Trophoblast cell (in vitro differentiated cells and primary cell): ENCODE measurements around the gene VSTM5.
"Not testable (repeated sequence)": the region's sequence is repeated elsewhere in the genome, so short reads cannot be mapped to it uniquely, and the experiment has no call there.

Source experiments
- DNase-seq, 2 donors: peaks; one replicate each; pipeline ENCODE4 v3.0.0-alpha.2; 2016
- H2AFZ ChIP-seq: 2 replicates; pipeline ENCODE4 v1.6.1; 2013; ENCODE audit warnings: low read length, moderate library complexity, mild to moderate bottlenecking; ENCODE audit not compliant: insufficient read depth, poor library complexity
- H2AK5ac ChIP-seq: 2 replicates; pipeline ENCODE4 v1.6.1; 2013; ENCODE audit warnings: mild to moderate bottlenecking, low read length
- H2BK120ac ChIP-seq: 2 replicates; pipeline ENCODE4 v1.6.1; 2013; ENCODE audit warnings: low read length, mild to moderate bottlenecking, moderate library complexity; ENCODE audit not compliant: insufficient read depth, poor library complexity
- H2BK12ac ChIP-seq: 2 replicates; pipeline ENCODE4 v1.6.1; 2013; ENCODE audit warnings: mild to moderate bottlenecking, low read length, moderate library complexity
- H2BK5ac ChIP-seq: 2 replicates; pipeline ENCODE4 v1.6.1; 2013; ENCODE audit warnings: low read length, low read depth, moderate library complexity, mild to moderate bottlenecking; ENCODE audit not compliant: poor library complexity
- H3K14ac ChIP-seq: 2 replicates; pipeline ENCODE4 v1.6.1; 2013; ENCODE audit warnings: mild to moderate bottlenecking, low read length
- H3K18ac ChIP-seq: 2 replicates; pipeline ENCODE4 v1.6.1; 2013; ENCODE audit warnings: mild to moderate bottlenecking, low read length
- H3K23ac ChIP-seq: 2 replicates; pipeline ENCODE4 v1.6.1; 2013; ENCODE audit warnings: low read length
- H3K27ac ChIP-seq: 2 replicates; pipeline ENCODE4 v1.5.1; 2013; ENCODE audit warnings: low read depth, mild to moderate bottlenecking, inconsistent platforms, low read length, moderate library complexity
- H3K27me3 ChIP-seq: 2 replicates; pipeline ENCODE4 v1.6.1; 2013; ENCODE audit warnings: inconsistent platforms, mild to moderate bottlenecking, low read length, moderate library complexity; ENCODE audit not compliant: insufficient read depth
- H3K36me3 ChIP-seq, 2 experiments: 1 replicate in 1 of 2; 2 replicates in 1 of 2; pipeline ENCODE4 v1.6.1; 2013; ENCODE audit warnings: low read length in 2 of 2, mild to moderate bottlenecking in 2 of 2, moderate library complexity in 1 of 2; ENCODE audit not compliant: insufficient read depth in 2 of 2, control insufficient read depth in 1 of 2
- H3K4ac ChIP-seq: 2 replicates; pipeline ENCODE4 v1.6.1; 2013; ENCODE audit warnings: low read depth, mild to moderate bottlenecking, low read length, moderate library complexity
- H3K4me1 ChIP-seq, 2 experiments: 1 replicate in 1 of 2; 2 replicates in 1 of 2; pipeline ENCODE4 v1.6.1; 2013; ENCODE audit warnings: low read length in 2 of 2, mild to moderate bottlenecking in 2 of 2, moderate library complexity in 1 of 2; ENCODE audit not compliant: insufficient read depth in 2 of 2, control insufficient read depth in 1 of 2
- H3K4me2 ChIP-seq: 2 replicates; pipeline ENCODE4 v1.6.1; 2013; ENCODE audit warnings: inconsistent platforms, mild to moderate bottlenecking, low read length, moderate library complexity
- H3K4me3 ChIP-seq: 2 replicates; pipeline ENCODE4 v1.5.1; 2013; ENCODE audit warnings: mild to moderate bottlenecking, low read depth, low read length, inconsistent platforms
- H3K79me1 ChIP-seq: one replicate; pipeline ENCODE4 v1.6.1; 2013; ENCODE audit warnings: low read length
- H3K79me2 ChIP-seq: 2 replicates; pipeline ENCODE4 v1.6.1; 2013; ENCODE audit warnings: low read length, mild to moderate bottlenecking; ENCODE audit not compliant: control insufficient read depth, insufficient read depth, poor library complexity
- H3K9ac ChIP-seq: 2 replicates; pipeline ENCODE4 v1.6.1; 2013; ENCODE audit warnings: mild to moderate bottlenecking, low read length
- H3K9me3 ChIP-seq: 2 replicates; pipeline ENCODE4 v1.6.1; 2013; ENCODE audit warnings: low read depth, mild to moderate bottlenecking, control low read depth, inconsistent platforms, low read length; ENCODE audit not compliant: insufficient read depth
- H4K12ac ChIP-seq: 2 replicates; pipeline ENCODE4 v1.6.1; 2013; ENCODE audit warnings: low read depth, mild to moderate bottlenecking, low read length, moderate library complexity
- H4K8ac ChIP-seq: 2 replicates; pipeline ENCODE4 v1.6.1; 2013; ENCODE audit warnings: low read depth, mild to moderate bottlenecking, low read length, moderate library complexity
- H4K91ac ChIP-seq: one replicate; pipeline ENCODE4 v1.6.1; 2013; ENCODE audit warnings: low read depth, mild to moderate bottlenecking, low read length, moderate library complexity
- WGBS: extraction: QIAGEN DNeasy Blood & Tissue Kit; methylation state at CpG from one replicate; pipeline ENCODE4 v1.1.7; 2013; ENCODE audit warnings: missing lambda C conversion rate; ENCODE audit not compliant: insufficient read length, insufficient coverage; ENCODE audit errors: extremely low coverage; 5-methylcytosine and 5-hydroxymethylcytosine counted together

The VSTM5 gene

DNA sequence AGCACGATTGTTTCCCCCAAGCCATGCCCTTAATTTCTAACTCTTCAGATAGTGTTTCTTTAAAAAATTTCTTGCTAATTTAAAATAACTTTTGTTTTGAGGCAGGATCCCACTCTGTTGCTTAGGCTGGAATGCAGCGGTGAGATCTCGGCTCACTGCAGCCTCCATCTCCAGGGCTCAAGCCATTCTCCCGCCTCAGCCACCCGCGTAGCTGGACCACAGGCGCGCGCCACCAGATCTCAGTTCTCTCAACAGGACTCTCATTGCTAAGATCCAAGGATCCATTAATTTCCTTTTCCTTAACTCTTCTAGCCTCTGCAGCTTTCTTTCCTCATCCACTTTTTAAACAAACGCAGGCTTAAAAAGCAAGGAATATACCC lies 66.7 kb downstream of the VSTM5 start:
- no peak overlapping the region for H4K12ac ChIP-seq

DNA sequence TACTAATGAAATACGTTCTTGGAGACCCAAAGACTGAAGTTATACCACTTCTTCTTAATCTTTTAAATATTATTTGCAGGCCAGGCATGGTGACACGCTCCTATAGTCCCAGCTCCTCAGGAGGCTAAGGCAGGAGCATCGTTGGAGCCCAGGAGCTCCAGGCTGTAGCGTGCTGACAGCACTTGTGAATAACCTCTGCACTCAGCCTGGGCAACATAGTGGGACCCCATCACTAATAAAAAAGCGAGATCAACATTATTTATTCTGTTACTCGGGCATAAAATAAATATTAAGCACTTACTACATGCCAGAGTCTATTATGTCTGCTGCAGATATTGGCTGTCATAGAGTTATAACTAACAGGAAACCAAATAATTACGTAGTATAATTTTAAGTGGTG lies 67.1 kb downstream of the VSTM5 start:
- Histone ChIP-seq H3K18ac (no peak overlapping the region), H3K79me1 (peaks cover 7% of the 10 kb centered on the region), H3K9me3 (peaks cover 2% of the 10 kb centered on the region), H3K14ac (no peak overlapping the region), H2AFZ (no peak overlapping the region), H3K4ac (no peak overlapping the region), H4K12ac (no peak overlapping the region), H3K4me1 (peaks cover 3% of the 10 kb centered on the region in 2 experiments), H3K4me3 (no peak overlapping the region), H3K27me3 (no peaks in the 10 kb centered on the region), H3K9ac (no peak overlapping the region), H3K4me2 (peak overlapping the region; percentile 73), H2AK5ac (no peak overlapping the region), H3K27ac (no peak overlapping the region), H4K91ac (no peak overlapping the region), H4K8ac (peak overlapping the region; percentile 26), H2BK5ac (no peak overlapping the region), H3K23ac (no peak overlapping the region), H3K36me3 (peaks cover 0 to 5% of the 10 kb centered on the region in 2 experiments), H2BK120ac (no peak overlapping the region), H3K79me2 (peaks cover 14% of the 10 kb centered on the region), H2BK12ac (no peak overlapping the region)
- WGBS, result no CpG with 5 or more reads among the region's 7 CpGs
- DNase-seq, result no peak

More for the DNA sequence above, 66.7 kb downstream of the VSTM5 start:
- Histone ChIP-seq H2BK5ac (peak overlapping the region; percentile 29), H2AK5ac (no peak overlapping the region), H3K9me3 (peaks cover 2% of the 10 kb centered on the region), H3K4ac (no peak overlapping the region), H4K8ac (peak overlapping the region; percentile 62), H3K79me2 (peaks cover 14% of the 10 kb centered on the region), H3K36me3 (peaks cover 0 to 5% of the 10 kb centered on the region in 2 experiments), H3K79me1 (peaks cover 7% of the 10 kb centered on the region), H2AFZ (peak overlapping the region; percentile 39), H3K27me3 (no peaks in the 10 kb centered on the region), H2BK120ac (no peak overlapping the region), H3K27ac (no peak overlapping the region), H3K14ac (no peak overlapping the region), H2BK12ac (no peak overlapping the region), H3K18ac (no peak overlapping the region), H3K9ac (no peak overlapping the region), H3K4me3 (peak overlapping the region; percentile 59), H4K91ac (peak overlapping the region; percentile 46), H3K23ac (no peak overlapping the region), H3K4me1 (peaks cover 3% of the 10 kb centered on the region in 2 experiments), H3K4me2 (peak overlapping the region; percentile 73)
- no peak for DNase-seq
- whole genome bisulfite sequencing, result no CpG with 5 or more reads among the region's 10 CpGs

DNA sequence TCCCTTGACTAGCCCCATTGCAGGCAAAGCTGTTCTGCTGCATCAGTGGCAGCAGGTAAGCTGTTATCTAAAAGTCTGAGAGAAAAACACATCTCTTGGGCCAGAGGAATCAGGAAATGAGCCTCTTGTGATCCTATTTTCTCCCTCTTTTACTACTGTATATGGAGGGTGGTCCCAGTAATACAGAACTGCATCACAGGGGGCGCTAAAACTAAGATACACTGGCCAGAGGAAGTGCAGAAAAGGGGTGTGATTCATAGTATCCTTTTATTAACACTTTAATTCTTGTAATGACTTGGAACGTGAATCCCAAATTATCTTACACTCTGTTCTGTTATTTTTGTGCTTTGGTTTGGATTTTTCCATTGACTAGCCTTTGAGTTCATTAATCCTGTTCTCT lies 75.1 kb downstream of the VSTM5 start:
- no peaks in the 10 kb centered on the region for H3K9me3 ChIP-seq
- H3K14ac ChIP-seq, result no peak overlapping the region
- no peak for DNase-seq
- no peak overlapping the region for H2BK12ac ChIP-seq
- H2BK5ac ChIP-seq, result no peak overlapping the region
- no peak overlapping the region for H3K4ac ChIP-seq
- H3K9ac ChIP-seq, result no peak overlapping the region
- no peaks in the 10 kb centered on the region for H3K36me3 ChIP-seq
- no peak overlapping the region for H2AK5ac ChIP-seq
- H2BK120ac ChIP-seq, result no peak overlapping the region
- H4K91ac ChIP-seq, result no peak overlapping the region
- WGBS, result no CpG with 5 or more reads among the region's 2 CpGs
- H4K8ac ChIP-seq, result no peak overlapping the region
- no peak overlapping the region for H3K18ac ChIP-seq
- H3K4me1 ChIP-seq, result no peaks in the 10 kb centered on the region
- no peak overlapping the region for H3K27ac ChIP-seq
- H2AFZ ChIP-seq, result no peak overlapping the region
- no peak overlapping the region for H3K23ac ChIP-seq
- H3K27me3 ChIP-seq, result no peaks in the 10 kb centered on the region
- no peaks in the 10 kb centered on the region for H3K79me1 ChIP-seq
- H4K12ac ChIP-seq, result no peak overlapping the region
- no peak overlapping the region for H3K4me2 ChIP-seq
- H3K79me2 ChIP-seq, result no peaks in the 10 kb centered on the region
- no peak overlapping the region for H3K4me3 ChIP-seq

DNA sequence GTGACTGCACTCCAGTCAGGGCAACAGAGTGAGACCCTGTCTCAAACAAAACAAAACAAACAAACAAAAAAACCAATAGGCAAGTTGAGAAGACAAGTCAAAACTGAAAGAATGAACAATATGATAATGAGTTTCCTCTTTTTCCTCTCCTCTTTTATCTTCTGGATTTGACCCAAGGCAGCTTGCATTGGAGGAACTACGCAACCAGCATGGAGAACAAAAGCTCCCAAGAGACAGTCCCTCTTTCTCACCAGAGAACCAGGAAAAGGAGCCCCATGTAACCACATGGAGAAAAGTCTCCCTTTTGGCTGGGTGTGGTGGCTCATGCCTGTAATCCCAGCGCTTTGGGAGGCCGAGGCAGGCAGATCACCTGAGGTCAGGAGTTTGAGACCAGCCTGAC lies 75.9 kb downstream of the VSTM5 start:
- H3K14ac ChIP-seq, H2AFZ ChIP-seq: not testable (repeated sequence)
- WGBS, result no CpG with 5 or more reads among the region's 3 CpGs

More for the DNA sequence above, 75.9 kb downstream of the VSTM5 start:
- not testable (repeated sequence) for H4K8ac ChIP-seq, H3K36me3 ChIP-seq, DNase-seq, H3K27me3 ChIP-seq, H3K9me3 ChIP-seq, H3K4me1 ChIP-seq, H2BK120ac ChIP-seq, H2BK12ac ChIP-seq, H3K4me2 ChIP-seq, H2AK5ac ChIP-seq, H2BK5ac ChIP-seq, H3K79me1 ChIP-seq, H3K23ac ChIP-seq, H3K79me2 ChIP-seq, H4K91ac ChIP-seq, H3K9ac ChIP-seq, H3K4ac ChIP-seq, H3K4me3 ChIP-seq, H4K12ac ChIP-seq, H3K27ac ChIP-seq, H3K18ac ChIP-seq
